Hematopoietic multipotent progenitor cell treated with erythropoietin and hydrocortisone succinate and interleukin-3 and kit ligand, for 6 days (in vitro differentiated cells): Measurements from ENCODE around the gene CHRM5.

Source experiments
- DNase-seq: peaks from one replicate; pipeline ENCODE4 v3.0.0-alpha.2; 2015

Gene CHRM5

GRCh38 chr15:34102175-34102925 is 134.1 kb downstream of the CHRM5 start:
- peak; percentile 7 for DNase-seq

DNA sequence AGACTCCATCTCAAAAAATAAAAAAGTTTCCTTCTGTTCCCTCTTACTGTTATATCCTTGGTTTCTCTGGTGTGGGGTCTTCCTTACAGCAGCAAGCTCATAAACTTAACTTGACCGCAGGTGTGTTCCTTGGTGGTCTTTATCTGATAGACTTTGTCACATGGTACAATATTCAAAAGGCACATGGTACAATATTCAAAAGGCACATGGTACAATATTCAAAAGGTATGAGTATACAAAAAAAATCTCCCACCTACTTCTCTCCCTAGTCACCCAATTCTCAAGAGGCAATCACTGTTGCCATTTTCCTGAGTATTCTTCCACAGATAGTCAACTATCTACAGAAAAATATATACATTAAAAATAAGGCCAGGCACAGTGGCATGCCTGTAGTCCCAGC is 138.1 kb downstream of the CHRM5 start:
- DNase-seq = no peak

DNA sequence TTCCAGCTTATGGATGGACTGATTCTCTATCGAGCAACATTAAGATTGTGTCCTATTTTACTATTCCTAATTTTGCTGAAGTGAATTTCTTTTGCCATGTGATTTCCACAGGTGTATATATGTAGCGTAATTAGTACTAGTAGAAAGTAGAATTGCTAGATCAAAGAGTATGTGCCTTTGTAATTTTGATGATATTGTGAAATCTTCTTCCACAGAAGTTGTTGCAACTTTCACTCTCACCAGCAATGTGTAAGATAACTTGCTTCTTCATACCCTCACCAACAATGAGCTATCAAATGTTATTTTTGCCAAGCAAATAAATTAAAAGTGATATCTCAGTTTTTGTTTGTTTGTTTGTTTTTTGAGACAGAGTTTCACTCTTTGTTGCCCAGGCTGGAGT is 139.0 kb downstream of the CHRM5 start:
- DNase-seq = no peak

DNA sequence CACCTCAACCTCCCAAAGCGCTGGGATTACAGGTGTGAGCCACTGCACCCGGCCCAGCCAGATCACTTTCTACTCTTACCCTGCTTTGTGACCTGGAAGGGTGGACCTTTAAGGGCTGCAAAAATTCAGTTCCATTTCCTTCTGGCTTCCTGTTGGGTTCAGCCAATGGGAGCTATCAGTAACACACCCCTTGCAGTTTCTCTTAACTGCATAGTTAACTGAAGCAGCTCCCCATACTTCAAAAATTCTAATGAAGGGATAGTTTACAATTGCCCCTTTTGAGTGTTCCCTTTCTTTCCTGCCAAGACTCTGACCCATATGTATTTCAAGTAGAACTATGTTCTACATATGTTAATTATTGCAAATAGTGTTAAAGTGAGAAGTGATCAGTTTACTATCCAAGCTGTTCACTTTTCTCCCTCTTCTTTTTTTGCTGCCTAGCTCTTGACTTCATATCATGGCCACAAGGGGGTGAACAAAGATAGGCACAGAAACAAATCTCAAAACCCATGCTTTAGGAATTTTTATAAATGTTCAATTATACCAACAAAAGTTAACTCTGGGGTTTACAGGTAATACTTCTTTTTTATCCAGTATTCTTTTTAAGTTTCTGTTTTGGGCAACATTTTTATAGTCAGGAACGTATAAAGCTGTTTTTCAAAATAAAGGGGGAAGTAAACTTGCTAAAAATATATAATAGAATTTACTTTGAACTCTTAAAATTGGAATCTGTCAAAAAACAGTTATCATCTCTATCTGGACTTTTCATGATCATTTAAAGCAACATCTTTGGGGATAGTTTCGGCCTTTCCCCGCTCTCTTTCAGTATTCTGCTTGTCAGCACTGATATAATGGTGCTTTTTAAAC is 141.7 kb downstream of the CHRM5 start:
- peak; percentile 81 for DNase-seq

GRCh38 chr15:34111488-34111887 is 143.2 kb downstream of the CHRM5 start:
- no peak for DNase-seq

- no peak for DNase-seq
Measured at GRCh38 chr15:34114215-34114614, 145.9 kb downstream of the CHRM5 start.

DNA sequence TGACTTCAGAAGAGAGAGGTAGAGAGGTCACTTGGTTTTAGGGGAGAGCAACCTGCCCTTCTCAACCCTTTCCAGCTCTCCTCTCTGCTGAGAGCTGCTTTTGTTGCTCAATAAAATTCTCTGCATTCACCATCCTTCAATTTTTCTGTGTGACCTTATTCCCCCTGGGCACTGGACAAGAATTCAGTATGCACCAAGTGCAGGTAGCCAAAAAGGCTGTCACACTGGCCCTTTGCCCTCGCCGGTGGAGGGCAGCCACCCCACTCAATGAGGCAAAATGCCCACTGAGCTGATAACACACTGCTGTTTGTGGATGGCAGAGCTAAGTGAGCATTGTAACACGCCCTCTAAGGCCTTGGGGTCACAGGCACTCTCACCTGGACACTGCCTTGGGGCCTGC is 146.4 kb downstream of the CHRM5 start:
- no peak for DNase-seq

GRCh38 chr15:34116620-34117019 is 148.3 kb downstream of the CHRM5 start:
- no peak for DNase-seq
